NCI-H510A treated with DMSO at 0.1 percent for 48 hours (cell line): ENCODE measurements around the gene WDR48.
"Not testable (repeated sequence)": the region's sequence is repeated elsewhere in the genome, so short reads cannot be mapped to it uniquely, and the experiment has no call there.

Experiments used
- DNase-seq: peaks from one replicate; lab custom pipeline; 2025; lab: John Stamatoyannopoulos, UW

The WDR48 gene

DNA sequence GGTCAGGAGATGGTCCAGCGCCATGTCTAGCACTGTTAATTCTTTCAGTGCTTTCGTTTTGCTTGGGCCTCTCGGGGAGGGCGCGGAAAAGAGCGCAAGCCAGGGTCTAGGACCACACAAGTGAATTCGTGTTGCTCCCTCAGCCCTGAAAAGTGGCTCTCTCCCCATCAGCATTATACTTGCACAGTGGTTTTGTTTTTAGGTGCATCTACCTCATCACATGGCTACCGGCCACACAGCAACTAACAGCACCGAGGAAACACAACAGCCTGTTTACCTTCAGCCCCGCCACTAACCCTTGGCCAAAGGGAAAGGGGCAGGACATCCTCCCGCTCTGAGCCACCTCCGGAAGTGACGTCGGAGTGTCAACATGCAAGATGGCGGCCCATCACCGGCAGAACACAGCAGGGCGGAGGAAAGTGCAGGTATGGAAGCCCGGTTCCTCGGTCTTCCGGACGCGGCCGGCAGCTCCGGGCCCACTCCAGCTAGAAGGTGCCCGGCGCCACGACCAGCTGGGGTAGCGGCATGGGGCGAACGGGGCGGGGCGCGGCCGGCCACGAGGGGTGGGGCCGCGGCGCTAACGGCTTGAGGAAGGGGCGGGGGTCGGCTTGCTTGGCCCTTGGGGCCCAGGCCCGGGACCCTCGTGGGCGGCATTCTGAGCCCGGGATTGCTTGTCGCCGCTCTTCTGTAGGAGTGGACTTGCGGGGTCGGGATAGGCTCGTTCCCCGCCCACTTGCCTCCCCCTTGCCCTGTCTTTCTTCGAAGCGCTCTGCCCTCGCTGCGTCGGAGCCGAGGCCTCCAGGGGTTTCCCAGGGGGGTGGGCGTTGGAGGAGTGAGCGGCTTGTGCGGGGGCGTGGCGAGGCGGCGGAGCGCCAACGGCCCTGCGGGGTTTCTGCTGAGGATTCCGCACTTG, at the start of gene WDR48, which contains the start of gene SCN11A:
WDR48 (plus strand) TSS at position 368 of the 913 bp plus-strand sequence; CDS start at position 378, 10 bp downstream.
SCN11A (minus strand) TSS at position 296 of the 913 bp plus-strand sequence. CDS start 101,582 bp downstream, outside the sequence.
- DNase-seq = peak; percentile 89

- no peak for DNase-seq
These were observed 46.5 kb upstream of the WDR48 start for GRCh38 chr3:39005295-39005694.

DNA sequence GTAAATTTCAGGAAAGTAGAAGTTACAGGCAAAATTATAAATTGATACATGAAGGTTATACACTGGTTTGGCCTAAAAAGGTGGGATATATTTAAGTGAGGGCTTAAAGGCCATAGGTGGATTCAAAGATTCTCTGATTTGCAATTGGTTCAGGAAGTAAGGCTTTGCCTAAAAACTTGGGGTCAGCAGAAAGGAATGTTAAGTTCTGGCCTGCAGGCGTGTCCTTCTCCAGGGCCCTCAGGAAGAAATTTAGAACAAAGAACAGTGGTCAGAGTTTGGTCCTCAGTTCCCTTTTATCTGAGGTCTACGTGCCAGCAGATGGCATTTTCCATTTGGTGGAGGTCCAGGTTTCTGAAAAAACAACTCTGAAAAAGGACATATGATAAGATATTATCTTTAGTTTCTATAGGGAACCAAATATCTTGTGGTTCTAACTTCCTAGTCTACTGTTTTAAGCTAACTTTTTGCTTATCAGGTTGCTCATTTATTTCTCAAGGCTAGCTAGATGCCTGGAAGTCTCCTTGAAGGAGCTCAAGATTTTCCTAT, 40.6 kb upstream of the WDR48 start:
- no peak for DNase-seq

GRCh38 chr3:39013289-39013688, 38.5 kb upstream of the WDR48 start:
- DNase-seq = no peak

- no peak for DNase-seq
These were observed 37.8 kb upstream of the WDR48 start for GRCh38 chr3:39013921-39014509.

DNA sequence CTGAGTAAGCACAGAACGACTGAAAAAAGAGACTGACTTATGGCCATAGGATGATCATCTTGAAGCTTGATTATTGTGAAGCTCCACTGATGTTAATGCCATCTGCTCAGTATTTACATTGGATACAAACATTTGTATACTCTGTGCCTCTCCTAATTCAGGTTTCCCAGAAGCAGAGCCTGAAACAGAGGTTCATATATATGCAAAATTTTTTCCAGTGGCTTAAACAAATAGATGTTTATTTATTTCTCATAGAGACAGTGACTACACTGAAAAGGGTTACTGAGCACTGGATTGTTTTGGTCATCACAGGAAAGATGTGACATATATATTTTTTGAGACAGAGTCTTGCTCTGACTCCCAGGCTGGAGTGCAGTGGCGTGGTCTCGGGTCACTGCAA, 36.4 kb upstream of the WDR48 start:
- DNase-seq = peak; percentile 3

- DNase-seq = no peak
These were observed 32.5 kb upstream of the WDR48 start for GRCh38 chr3:39019299-39019698.

GRCh38 chr3:39021029-39021428, 30.8 kb upstream of the WDR48 start:
- DNase-seq = no peak

- no peak for DNase-seq
These were observed 30.1 kb upstream of the WDR48 start for GRCh38 chr3:39021465-39022285.

GRCh38 chr3:39022286-39022630, 29.6 kb upstream of the WDR48 start:
- no peak for DNase-seq

GRCh38 chr3:39024497-39024896, 27.3 kb upstream of the WDR48 start:
- DNase-seq = no peak

DNA sequence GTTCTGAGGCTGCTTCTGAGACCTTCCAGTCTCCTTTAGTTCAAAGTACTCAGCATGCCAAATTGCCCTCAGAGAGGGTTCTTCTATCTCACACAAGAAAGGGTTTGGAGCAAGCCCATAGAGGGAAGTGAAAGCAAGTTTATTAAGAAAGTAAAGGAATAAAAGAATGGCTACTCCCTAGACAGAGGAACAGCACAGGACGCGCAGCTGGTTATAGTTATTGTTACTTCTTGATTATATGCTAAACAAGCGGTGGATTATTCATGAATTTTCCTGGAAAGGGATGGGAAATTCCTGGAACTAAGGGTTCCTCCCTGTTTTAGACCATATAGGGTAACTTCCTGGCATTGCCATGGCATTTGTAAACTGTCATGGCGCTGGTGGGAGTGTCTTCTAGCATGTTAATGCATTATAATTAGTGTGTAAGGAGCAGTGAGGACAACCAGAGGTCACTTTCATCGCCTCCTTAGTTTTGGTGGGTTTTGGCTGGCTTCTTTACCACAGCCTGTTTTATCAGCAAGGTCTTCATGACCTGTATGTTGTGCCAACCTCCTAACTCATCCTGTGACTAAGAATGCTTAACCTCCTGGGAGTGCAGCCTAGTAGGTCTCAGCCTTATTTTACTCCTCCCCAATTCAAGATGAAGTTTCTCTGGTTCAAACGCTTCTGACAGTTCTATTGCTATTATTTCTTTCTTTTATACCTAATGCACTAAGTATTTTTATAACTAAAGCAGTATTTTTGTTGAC, 26.4 kb upstream of the WDR48 start:
- DNase-seq = no peak

GRCh38 chr3:39028546-39028945, 23.3 kb upstream of the WDR48 start:
- no peak for DNase-seq

- no peak for DNase-seq
These were observed 22.3 kb upstream of the WDR48 start for GRCh38 chr3:39029556-39029955.

DNA sequence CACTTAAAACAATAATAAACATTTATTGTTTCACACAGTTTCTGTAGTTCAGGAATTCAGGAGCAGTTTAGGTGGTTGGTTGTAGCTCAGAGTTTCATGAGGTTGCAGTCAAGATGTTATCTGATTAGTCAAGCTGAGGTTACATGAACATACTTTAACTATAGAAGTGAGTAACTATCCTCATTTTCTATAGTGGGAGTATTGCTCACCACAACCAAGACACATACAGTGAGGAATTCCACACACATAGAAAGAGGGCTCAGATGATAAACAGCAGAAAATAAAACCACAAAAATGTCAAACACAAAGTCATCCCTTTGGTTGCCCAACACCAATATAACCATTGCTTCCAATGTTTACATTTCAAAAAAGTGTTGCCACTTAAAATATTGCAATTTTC, 13.7 kb upstream of the WDR48 start:
- DNase-seq = no peak

GRCh38 chr3:39050029-39050428, 1.8 kb upstream of the WDR48 start:
- no peak for DNase-seq

DNA sequence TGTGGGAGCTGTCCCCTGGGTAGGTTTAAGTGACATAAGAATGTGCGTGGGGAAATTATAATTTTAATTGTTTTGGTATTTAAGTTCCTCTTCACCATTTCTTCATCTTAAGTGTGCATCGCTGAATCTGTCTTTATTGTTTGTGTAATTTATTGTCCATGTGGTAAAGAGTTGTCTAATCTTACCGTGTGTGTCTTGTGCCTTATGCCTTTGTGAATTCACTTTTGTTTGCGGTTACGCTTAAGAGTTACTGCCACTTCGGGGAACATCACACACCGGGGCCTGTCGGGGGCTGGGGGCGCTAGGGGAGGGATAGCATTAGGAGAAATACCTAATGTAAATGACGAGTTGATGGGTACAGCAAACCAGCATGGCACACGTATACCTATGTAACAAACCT, 767 bp downstream of the WDR48 start:
- peak; percentile 30 for DNase-seq

GRCh38 chr3:39053696-39054095, 1.9 kb downstream of the WDR48 start:
- no peak for DNase-seq

- DNase-seq = no peak
These were observed 4.3 kb downstream of the WDR48 start for GRCh38 chr3:39056151-39056550.

DNA sequence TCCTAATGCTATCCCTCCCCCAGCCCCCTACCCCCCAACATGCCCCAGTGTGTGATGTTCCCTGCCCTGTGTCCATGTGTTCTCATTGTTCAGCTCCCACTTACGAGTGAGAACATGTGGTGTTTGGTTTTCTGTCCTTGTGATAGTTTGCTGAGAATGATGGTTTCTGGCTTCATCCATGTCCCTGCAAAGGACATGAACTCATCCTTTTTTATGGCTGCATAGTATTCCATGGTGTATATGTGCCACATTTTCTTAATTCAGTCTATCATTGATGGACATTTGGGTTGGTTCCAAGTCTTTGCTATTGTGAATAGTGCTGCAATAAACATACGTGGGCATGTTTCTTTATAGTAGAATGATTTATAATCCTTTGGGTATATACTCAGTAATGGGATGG, 9.4 kb downstream of the WDR48 start:
- not testable (repeated sequence) for DNase-seq

GRCh38 chr3:39062180-39062579, 10.4 kb downstream of the WDR48 start:
- DNase-seq = no peak

DNA sequence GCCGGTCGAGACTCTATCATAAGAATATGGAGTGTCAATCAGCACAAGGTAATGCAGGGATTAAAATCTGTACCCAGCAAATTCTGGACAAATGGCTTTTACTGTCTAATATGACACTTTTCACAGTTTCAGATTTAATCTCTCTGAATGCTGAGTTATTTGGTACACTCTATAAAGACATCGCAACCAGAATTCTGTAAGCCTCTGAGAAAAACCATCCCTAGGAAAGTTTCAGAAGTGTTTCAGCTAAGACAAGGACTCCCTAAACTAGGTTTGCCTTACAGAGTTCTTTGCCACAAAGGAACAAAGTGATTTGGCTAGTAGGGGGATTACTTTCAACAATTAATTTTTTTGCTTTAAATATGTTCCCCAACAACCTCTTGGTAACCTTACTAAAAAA, 11.3 kb downstream of the WDR48 start:
- no peak for DNase-seq
